Measurements from ENCODE around the gene POM121C.
"Not testable (repeated sequence)": the region's sequence is repeated elsewhere in the genome, so short reads cannot be mapped to it uniquely, and the experiment has no call there.

GRCh38 chr7:75480313-75480712, 5.8 kb downstream of the POM121C start:
- not testable (repeated sequence) for TF ChIP-seq POLR2A, CTCF, POLR2AphosphoS5 (IDR thresholded peaks at IDR 0.05)

Data from gastroesophageal sphincter (tissue), 3 donors.